Measurements from ENCODE around the gene ABHD17A.
"Not testable (repeated sequence)": the region's sequence is repeated elsewhere in the genome, so short reads cannot be mapped to it uniquely, and the experiment has no call there.

ABHD17A gene

DNA sequence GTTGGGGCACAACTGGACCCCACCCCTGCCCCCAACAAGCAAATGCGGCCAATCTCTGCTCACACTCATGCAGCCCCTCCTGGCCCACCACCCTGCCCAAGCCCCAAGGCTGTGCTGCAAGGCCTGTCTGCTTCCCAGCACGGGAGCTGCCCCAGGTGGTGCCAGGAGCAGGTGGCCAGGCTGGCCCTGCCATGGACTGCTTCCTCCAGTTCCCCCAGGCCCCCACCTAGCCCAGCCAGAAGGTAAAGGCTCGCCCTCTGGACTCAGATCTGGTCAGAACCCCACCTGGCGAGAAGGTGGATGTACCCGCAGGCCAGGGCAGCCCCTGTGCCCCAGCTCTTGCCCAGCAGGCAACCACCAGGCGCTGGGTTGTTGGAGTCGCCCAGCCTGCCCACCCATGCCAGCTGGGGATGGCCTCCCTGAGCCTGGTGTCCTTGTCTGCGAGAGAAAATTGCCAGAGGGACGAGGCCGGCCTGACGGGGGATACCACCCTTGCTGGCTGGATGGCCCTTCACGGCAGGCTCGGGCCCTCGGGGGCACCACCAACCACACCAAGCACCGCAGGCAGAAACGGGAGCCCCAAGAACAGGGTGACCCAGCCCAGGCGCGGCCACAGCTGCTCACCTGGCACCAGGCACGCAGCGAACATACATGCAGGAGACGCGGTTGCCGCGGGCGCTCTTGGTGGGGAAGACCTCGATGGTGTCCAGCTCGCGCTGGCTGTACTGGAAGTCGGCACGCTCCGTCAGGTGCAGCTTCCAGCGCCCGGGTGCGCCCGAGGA lies 4.5 kb downstream of the ABHD17A start:
- no peak for DNase-seq

DNA sequence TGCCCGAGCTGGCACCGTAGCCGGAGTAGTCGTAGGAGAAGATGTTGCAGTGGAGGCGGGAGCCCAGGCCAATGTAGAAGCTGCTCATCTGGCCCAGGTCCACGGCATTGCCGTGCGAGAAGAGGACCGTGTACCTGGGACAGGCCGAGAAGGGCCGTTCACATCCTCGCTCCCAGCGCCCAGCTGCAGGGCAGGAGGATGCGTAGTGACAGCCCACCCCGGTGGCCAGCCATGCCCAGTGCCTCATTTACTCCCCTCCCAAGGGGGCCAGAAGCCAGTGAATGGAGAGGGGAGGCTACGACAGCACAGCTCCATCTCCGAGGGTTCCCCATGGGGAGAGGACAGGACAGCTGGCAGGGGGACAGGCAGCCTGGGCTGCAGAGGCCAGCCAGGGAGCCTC lies 5.3 kb downstream of the ABHD17A start:
- DNase-seq, result not testable (repeated sequence)

DNA sequence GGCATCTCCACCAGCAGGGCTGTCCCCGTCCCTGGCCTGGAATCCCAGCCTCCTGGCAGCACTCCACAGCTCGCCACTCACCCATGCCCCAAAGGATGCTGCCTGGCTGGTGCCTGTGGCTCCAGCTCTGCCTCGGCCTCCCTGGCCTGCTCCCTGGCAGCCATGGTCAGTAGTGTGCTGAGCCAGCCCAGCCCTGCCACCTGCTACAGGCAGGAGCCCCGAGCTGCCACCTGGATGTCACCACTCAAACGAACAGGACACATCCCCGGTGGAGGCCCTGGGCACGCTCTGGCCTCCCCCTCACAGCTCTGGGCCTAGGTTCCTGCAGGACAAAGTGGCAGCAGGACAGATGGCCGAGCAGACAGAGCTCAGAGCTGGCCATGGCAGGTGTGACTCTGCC lies 6.7 kb downstream of the ABHD17A start:
- DNase-seq, result not testable (repeated sequence)

DNA sequence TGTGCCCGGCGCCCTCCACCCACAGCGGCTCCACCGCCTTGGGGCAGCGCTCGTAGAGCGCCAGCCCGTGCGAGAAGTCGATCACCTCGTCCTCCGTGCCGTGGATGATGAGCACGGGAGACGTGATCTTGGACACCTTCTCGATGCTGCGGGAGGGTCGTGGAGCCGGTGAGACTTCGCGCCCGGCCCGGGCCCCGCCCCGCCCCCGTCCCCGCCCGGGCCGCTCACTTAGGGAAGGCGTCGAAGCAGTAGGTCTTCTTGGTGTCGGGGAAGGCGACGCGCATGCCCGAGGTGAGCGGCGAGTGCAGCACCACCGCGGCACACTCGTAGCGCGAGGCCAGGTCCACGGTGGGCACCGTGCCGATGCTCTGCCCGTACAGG lies 8.0 kb downstream of the ABHD17A start:
- DNase-seq, result not testable (repeated sequence)

DNA sequence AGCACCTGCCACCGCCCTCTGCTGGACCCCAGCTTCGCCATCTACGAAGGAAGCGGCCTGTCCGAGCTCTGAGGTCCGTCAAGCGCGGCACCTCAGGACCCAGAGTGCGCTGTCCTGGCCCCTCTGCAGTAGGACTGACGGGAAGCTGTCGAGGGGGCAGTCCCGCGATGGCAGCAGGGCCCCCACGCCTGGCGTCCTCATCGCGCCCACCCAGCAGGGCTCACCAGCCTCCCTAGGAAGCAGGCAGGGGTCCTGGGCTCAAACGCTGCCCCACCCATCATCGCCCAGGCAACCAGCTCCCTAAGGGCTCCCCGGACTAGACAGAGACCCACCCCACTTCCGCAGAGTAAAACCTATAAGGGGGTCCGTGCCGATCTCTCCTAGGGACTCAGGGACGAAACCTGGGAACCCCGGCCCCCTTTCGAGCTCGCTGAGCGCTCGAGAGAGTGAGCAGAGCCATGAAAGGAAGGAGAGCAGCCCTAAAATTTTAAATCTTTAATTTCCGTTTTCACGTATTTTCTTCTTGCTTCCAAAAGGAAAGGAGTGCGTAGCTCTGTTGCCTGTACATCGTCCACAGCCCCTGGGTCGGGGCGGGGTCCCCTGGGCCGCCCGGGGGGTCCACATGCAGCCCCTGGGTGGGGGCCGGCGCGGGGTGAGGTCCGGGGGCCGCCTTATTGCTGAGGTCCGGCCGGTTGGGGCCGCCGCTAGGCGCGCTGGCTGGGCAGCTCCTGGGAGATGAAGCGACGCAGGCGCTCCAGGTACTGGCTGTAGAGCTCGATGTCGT lies 8.6 kb downstream of the ABHD17A start:
- not testable (repeated sequence) for DNase-seq

DNA sequence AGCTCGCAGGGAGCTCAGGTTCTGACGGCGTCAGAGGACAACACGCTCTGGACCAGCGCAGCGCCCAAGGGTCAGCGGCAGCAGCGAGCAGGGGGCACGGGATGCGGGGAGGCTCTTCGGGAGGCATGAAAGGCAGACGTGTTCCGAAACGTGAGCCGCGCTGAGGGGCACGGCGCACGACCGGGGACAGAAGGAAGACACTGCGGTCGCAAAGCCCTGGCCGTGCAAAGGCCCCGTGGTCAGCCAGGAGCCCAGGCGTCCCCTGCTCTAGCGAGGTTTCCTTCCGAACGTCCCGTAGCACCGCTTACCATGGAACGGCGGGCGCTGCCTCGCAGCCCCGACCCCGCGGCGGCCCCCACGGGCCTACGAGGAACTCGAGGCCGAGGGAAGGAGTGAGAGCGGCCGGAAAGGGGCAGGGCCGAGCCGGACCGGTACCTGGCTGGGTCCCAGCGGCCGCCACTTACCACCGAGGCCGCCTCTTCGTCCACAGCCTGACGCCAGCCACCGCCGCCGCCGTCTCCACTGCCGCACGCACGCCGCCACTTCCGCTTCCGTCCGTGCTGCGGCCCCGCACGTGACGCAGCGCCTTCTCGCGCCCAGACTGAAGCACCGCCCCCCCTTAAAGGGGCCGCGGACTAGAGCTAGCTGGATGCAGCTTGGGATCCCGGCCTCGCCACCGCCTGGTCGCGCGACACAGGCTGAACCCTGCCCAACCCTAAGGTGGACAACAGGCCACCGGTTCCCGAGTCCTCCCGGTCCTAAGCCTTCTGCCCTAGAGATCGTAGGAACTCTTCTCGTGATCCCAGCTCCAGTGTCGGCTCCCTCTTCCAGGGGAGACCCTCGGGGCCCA lies 9.4 kb downstream of the ABHD17A start:
- peak; percentile 85 to 86 for DNase-seq

DNA sequence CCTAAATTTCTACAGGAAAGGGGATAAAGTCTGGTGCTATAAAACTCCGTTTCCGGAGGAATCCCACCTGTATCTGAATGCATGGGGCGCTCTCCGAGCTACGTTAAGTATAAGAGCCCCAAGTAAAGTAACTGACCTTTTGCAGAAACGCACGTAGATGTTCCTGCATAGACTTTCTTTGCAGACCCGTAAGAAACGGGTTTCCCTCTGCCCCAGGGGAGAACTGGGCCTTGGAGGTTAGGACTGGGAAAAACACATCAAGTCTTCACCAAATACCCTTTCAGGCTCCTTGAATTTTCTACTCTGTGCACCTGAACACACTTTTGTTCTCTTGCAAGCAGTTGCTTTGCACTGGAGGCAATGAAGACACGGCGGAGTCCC lies 10.0 kb downstream of the ABHD17A start:
- DNase-seq, result not testable (repeated sequence)

DNA sequence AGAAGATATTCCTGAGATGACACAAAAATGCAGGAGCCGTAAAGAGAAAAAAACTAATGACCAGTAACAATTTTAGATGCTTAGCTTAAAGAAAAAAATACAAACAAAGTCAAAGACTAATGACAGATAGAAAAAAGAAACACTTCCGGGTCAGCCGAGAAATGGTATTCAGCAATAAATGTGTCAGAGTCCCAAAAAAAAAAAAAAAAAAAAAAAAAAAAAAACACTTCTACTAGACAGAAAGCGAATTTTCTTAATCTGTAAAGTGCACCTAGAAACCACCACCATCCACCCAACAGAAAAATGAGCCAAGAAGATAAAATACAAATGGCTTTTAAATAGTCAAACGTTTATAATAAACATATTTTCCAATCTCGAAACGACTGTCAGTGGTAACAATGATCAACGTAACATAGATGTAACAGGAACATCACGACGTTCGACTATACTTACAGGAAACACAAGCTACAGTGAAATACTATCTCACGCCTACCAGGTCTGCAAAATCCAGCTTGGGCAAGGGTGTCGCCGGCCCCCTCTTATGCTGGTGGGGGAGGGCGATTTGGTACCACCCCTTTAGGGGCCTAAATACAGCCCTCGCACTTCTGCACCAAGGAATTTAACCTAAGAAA lies 10.6 kb downstream of the ABHD17A start:
- peak in 1 of 2 donors; percentile 65 for DNase-seq

DNA sequence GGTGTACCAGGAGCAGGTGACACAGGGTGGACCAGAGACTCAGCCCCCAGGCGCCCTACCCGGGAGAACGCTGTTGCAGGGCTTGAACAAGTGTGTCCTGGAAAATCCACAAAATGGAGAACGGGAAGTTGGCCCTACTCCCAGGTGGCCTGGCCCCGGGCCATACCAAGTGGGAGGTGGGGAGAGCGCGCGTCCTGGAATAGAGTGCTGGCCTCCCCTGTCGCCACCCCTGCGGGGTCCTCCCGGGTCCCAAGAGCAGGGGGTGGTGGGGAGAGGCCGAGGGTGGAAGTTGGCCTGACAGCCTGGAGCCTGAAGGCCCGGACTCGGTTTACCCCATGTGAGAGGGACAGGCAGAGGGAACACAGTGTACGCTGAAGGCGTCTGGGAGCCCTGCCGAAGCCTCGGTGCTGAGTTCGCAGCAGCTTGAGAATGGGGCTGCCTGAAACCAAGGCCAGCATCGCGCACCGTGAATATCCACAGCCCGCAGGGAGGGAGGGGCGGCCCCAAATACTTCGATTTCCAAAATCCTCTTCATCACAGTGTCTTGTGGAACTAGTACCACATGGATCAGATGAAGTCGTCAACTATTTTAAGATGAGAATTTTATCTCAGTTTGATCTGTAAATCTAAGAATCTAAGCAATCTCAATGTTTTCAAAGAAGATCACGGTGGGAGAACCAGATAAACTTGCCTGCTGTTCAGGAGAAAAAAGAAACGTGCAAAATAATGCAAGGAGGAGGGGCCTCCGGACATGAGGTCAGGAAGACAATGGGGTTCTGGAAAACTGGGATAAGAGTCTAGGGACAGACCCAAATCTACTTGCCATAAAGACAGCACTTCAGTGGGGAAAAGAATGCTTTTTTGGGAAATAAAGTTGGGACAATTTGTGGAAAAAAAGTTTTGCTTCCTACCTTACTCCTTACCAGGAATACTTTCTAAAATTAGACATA lies 11.5 kb downstream of the ABHD17A start:
- no peak for DNase-seq

DNA sequence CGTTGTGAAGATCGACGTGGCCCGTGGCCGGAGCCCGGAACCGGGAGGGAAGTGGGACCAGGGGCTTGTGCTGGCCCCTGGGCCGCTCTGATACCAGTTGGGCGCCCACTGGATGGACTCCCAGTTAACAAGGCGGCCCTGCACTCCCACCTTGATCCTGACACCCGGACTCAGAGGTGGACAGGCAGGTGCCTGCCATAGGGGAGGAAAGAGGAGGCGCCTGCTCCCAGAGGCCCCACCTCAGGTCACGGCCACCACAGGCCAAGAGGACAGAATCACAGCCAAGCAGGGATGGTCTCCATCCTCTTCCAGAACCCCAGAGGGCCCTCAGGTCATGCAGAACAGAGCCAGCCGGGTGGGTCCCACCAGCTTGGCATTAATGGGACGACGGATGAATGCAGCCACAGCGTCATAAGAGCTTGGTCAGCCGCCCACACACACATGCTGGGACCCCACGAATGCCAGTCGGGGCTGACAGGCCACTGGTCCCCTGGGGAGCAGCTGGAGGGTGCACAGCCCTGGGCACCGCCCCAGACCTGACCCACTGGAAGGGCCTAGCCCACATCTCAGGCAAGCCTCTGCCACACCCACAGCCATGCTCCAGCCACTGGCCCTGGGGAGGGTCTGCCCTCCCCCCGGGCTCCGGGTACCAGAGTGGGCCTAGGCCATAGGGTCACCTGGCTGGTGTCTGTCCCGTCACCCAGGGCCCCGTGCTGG lies 12.3 kb downstream of the ABHD17A start:
- no peak for DNase-seq

DNA sequence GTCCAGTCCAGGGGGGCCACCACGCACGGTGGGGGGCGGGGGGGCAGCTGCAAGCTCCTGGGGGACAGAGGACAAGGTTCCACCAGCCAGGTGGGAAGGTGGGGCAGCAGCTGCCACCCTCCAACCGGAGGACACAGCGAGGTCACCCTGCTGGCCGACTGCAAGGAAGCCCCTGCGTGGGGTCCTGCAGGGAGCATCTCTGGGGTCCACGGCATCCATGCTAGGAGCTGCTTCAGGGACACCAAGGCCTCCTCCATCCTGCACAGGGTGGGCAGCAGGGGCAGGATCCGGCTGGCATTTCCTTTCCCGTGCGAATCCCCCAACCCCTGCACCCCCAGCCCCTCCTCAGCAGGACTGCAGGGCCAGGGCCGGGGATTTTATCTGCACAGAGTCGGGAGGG lies 13.7 kb downstream of the ABHD17A start:
- no peak for DNase-seq

DNA sequence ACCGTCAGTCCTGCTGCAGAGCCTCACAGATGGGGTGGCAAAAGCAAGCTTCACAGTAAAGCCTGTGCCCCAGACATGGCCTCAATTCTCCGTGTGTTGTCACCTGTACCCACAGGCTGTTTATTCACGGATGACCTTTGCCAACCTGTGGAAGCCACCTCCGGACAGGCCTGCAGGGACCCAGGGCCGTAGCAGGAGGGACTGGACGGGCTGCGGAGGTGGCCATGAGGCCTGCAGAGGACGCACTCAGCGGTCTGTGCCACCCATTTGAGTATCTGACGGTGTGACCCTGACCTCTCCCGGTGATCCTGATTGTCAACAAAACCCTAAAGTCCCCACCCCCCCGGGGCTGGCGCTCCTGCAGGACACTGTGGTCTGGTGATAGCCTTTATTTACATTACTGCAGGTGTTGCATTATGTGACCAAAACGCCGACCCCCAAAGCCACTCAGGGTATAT lies 14.1 kb downstream of the ABHD17A start:
- no peak for DNase-seq

DNA sequence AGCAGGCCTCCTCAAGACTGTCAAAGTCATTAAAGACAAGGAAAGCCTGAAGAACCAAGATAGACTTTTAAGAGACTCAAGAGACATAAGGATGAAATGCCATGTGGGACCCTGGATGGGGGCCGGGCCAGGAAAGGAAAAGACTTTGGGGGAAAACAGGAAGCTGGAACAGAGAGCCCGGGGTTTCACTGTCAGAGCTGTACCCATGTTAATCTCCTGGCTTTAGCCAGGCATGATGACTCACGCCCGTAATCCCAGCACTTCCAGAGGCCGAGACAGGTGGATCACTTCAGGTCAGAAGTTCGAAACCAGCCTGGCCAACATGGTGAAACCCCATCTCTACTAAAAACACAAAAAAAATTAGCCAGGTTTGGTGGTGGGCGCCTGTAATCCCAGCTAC lies 16.3 kb downstream of the ABHD17A start:
- no peak for DNase-seq

DNA sequence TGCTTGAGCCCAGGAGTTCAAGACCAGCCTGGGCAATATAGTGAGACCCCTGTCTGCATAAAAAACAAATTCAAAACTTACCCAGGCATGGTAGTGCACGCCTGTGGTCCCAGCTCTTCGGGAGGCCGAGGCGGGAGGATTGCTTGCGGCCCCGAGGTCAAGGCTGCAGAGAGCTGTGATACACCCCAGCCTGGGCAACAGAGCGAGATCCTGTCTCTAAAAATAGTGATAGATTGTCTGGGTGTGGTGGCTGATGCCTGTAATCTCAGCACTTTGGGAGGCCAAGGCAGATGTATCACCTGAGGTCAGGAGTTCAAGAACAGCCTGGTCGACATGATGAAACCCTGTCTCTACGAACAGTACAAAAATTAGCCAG lies 18.0 kb downstream of the ABHD17A start:
- no peak for DNase-seq

DNA sequence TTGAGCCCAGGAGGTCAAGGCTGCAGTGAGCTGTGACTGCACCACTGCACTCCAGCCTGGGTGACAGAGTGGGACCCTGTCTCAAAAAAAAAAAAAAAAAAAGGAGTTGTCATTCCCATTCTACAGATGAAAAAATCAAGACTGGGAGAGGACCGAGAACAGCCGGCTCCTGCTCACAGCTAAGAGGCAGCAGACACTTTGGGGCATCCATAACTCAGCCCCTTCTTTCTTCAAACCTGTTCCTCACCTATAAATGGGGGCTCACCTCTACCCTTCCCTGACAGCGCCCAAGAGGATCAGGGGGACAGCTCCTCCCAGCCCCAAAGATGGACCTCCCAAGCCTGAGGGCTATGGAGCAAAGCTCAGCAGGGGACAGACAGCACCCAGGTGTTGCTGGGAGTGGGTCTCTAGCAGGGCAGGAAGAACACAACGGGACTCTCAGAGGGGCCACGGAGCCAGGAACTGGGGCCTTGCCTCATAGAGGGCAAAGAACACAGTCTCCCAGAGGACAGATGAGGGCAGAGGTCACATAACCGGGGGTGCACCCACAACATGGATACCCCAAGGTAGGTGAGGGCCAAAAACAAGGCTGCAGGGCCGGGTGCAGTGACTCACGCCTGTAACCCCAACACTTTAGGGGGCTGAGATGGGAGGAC lies 18.5 kb downstream of the ABHD17A start:
- DNase-seq, result no peak

DNA sequence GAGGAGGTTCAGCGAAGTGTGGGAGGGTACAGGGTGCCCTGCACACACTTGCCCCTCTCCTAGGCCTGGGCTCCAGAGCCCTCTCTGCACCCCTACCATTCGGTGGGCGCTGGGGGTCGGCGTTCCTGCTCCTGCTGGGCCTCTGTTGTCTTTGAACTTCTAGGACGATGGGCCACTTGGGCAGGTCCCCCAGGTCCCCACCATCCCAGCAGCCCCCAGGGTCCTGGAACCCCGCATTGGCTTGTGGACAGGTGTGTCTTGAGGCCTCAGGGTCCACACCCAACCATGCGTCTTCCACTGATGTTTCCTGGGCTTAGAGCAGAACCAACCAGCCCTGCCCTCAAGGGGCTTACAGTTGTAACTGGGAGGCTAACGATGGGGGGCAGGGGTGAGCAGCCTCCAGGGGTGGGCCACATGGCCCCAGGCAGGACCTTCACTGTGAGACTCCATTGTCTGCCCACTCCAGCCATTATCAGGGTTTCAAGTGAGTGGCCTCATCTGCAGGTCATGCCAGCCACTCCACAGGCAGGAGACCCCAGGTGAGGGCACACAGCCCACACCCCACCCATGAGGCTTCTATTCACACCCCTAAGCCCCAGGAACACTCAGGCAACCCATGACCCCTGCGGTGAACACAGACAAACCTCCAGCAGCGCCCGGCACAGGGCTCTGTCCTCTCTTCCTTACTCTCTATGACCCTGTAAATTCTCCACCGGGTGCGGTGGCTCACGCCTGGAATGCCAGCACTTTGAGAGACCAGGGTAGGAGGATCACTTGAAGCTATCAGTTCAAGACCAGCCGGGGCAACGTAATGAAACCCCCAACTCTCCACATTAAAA lies 19.9 kb downstream of the ABHD17A start:
- DNase-seq, result no peak

DNA sequence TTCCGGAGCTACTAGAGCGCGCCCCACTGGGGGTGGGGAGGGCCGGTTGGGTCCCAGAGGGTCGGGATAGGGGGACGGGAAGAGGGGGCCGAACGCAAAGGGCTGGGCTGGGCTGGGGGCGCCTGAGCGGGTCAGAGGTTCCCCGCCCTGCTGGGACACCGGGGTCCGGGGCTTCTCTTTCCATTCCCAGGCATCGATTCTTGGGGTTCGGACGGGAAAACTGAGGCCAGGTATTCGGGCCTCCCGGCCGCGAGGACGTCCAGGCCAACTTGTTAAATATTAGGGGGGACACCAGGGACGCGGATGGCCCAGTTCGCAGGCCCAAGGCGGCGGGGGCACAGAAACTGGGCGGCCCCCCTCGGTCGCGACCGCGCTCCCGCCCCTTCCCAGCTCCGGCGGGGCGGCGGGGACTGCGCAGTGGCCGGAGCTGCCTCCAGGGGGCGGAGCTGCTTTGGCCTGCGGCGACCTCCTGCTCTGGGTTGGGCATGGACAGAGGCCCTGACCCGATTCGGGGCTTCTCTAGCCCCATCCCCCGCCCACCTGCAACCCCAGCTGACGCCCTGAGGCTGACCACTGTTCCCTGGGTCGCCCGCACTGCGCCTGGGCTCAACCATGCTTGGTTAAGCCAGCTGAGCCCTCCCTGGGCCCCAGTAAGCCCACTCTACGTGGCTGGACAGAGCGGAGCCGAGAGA lies 20.7 kb downstream of the ABHD17A start:
- peak; percentile 69 to 74 for DNase-seq

DNA sequence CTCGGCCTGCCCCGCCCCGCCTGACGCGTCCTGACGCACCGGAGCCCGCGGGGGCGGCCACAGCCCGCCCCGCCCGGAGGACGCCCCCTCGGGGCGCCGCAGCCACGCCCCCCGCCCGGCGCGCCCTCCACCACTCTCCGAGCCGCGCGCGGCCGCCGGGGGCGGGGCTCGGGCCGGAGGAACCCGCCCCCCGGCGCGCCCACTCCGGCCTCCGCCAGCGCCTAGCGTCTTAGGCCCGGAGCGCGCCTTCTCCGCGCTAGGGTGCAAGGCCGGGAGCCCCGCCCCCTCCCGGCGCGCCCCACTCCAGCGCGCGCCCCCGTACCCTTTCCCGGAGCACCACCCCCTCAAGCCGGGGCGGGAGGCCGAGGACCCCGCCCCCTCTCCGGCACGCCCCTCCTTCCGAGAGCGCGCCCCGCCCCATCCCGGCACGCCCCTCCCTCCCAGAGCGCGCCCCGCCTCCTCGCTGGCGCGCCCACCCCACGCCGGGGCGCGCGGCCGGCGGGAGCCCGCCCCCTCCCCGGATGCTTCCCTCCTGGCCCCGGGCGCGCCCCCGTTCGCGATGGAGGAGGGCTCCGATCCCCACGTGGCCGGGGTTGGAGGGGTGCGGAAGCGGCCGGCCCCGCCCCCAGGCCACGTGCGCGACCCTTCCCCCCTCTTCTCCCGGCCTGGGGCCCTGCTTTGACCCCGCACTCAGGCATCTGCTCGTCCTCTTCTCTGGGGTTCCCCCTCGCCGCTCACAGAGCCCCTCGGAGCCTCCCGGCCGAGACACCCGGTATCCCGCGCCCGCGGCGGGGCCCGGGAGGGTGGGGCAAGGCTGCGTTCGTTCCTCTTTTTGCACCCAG lies 21.4 kb downstream of the ABHD17A start:
- DNase-seq, result peak; percentile 90 to 93
